Gastroesophageal sphincter (tissue), 3 donors: ENCODE data around the gene NAXE.

Experiments
- CTCF ChIP-seq, 4 experiments: fragments of 200-600 bp in 2 of 4; fragments of 450-650 bp in 2 of 4; sonication (generic) in 1 of 4; IDR thresholded peaks; one replicate each; pipeline ENCODE4 v1.5.1; 2017 to 2019; ENCODE audit warnings: antibody characterized with exemption in 4 of 4, mild to moderate bottlenecking in 2 of 4, moderate library complexity in 2 of 4
- EP300 ChIP-seq: sonication (generic); formaldehyde crosslinking; IDR thresholded peaks from one replicate; pipeline ENCODE4 v1.6.1; 2017; ENCODE audit warnings: antibody characterized with exemption, mild to moderate bottlenecking
- POLR2A ChIP-seq, 2 donors: fragments of 450-650 bp; IDR thresholded peaks; one replicate each; pipeline ENCODE4 v1.6.1; 2017; ENCODE audit warnings: antibody characterized with exemption in 2 of 2, mild to moderate bottlenecking in 2 of 2, moderate library complexity in 1 of 2

- TF ChIP-seq CTCF (IDR thresholded peaks at IDR 0.05) (no peak), EP300 (no peak), POLR2A (IDR thresholded peaks at IDR 0.05) (no peak)
These were observed 7.3 kb downstream of the NAXE start for GRCh38 chr1:156598731-156599432.
